Right renal pelvis (tissue), 4 donors: Measurements from ENCODE around the gene ADAM15. TPM values are rescaled to one million over a fixed set of nuclear protein-coding genes. Genes with fewer than 3 reads are reported as not detected.

Experiments
- DNase-seq, 4 donors: peaks; one replicate each; pipeline ENCODE4 v3.0.0-alpha.2; 2013; ENCODE audit warnings: low read depth in 4 of 4, low spot score in 3 of 4, missing footprints in 1 of 4
- polyA plus RNA-seq, 4 donors: library from polyadenylated mRNA; unstranded; fragments of 120-200 nt; gene quantifications; one replicate each; pipeline ENCODE4 v1.2.1, GENCODE V29; 2013; ENCODE audit not compliant: insufficient read length in 4 of 4

ADAM15 gene
- 10 to 100 TPM; 42.9 to 63.4 (median 44.4) TPM for polyA plus RNA-seq

DNA sequence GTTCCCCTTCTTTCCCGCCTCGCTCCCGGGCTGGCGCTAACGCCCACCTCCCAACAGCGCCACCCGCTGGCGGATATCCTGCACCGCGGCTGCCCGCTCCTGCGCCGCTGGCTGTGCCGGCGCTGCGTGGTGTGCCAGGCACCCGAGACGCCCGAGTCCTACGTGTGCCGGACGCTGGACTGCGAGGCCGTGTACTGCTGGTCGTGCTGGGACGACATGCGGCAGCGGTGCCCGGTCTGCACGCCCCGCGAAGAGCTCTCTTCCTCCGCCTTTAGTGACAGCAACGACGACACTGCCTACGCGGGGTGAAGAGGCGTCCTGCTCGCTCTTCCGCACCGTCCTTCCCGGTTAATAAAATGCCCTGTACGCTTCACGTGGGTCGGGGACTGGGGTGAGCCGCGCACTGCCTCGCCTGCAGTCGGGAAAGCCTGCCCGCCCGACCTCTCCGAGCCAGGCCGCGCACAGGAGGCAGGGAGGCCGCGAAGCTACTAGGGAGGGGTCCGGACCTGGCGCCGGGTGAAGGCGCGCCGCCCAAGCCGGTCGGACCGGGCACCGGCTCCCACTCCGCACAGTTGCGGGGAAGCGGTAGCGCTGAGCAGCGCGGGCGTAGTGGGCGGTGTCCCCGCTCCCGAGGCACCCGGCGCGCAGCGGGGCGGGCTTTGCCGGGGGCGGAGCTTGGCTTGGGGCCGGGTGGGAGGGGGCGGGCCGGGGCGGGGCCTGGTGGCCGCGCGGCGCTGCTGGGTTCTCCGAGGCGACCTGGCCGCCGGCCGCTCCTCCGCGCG is at the start of gene ADAM15:
ADAM15 (plus strand) TSS at position 757 of the 782 bp plus-strand sequence. CDS start 71 bp downstream, outside the sequence.
- DNase-seq: peak in 1 of 4 donors; percentile 54

DNA sequence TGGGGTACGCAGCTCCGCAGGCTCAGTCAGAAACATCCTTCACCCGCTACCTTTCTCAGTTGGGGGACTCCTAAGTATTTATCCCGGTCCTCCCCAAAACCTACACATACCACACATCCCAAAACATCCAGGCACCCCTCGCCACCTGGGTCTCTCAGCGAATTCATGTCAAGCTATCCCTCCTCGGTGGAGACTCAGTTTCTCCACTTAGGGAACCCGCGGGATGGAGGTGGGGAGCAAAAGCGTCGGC is 49.8 kb upstream of the ADAM15 start:
- no peak for DNase-seq

DNA sequence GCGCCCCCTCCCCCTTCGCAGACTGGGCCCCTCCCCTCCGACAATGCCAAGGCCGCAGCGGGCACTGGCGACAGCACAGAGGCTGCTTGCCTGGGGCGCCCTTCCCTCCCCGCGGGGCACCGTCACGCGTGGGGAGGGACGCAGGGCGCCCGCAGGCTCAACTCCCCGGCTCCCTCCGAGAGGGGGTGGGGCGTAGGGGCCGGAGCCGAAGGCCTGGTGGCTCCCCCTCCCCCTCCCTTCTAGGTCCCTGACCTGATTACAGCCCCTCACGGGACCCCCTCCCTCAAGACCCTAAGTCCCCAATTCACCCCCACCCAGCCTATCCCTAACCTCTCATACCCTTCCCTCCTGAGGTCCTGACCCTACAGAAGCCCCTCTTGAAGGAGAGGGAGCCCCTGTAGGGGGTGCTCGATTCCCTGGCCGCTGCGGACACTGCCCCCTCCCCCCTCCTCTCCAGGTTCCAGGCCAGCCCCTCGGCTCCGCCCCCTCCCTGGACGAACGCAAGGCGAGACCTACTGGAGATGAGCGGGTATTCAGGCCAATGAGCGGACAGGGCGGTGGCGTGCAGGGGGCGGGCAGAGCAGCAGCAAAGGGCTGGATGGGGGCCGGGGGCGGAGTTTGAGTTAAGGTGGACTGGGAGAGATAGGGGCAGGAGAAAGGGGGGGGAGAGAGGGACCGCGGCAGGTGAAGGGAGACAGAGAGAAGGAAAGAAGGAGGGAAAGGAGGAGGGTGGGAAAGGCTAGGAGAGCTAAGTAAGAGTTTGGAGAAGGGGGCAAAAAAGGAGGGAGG is 49.2 kb upstream of the ADAM15 start:
- DNase-seq: peak; percentile 97 to 99 (median 98)

DNA sequence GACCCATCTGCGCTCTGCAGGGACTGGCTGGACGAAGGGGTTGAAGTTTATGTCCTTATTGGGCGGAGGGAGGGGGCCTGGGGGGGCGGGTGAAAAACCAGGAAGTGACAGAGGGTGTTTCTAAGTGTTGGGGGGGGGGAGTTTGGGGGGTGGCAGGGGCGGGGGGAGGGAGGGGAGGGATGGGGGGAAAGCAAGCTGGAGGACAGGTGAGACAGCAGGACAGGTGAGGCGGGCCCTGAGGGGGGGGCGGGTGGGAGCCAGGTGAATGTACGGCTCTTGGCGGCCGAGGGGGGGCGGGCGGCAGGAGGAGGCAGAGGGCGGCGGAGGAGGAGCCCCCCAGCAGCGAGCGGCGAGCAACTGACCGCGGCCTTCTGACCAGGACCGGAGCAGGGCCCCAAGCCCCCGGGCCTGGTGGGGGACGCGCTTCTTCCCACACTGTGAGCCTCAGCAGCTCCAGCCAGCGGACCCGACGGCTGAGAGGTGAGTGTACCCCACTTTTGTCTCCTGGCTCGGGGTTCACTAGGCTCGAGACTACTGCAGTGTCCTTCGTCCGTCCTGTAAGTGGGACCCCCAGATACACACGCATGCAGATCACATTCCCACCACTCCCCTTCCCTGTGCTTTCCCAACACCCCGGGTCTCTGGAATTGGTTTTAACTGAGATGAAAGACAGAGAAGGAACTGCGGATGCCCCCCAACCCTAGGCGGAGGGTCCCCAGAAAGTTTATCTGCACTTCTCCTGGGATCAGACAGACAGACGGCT is 48.5 kb upstream of the ADAM15 start, which contains the start of gene ZBTB7B:
ZBTB7B (plus strand) TSS at position 339 of the 763 bp plus-strand sequence. CDS start 11,859 bp downstream, outside the sequence.
- DNase-seq: no peak

- DNase-seq: no peak
These were observed 47.8 kb upstream of the ADAM15 start for GRCh38 chr1:155003227-155003765.

DNA sequence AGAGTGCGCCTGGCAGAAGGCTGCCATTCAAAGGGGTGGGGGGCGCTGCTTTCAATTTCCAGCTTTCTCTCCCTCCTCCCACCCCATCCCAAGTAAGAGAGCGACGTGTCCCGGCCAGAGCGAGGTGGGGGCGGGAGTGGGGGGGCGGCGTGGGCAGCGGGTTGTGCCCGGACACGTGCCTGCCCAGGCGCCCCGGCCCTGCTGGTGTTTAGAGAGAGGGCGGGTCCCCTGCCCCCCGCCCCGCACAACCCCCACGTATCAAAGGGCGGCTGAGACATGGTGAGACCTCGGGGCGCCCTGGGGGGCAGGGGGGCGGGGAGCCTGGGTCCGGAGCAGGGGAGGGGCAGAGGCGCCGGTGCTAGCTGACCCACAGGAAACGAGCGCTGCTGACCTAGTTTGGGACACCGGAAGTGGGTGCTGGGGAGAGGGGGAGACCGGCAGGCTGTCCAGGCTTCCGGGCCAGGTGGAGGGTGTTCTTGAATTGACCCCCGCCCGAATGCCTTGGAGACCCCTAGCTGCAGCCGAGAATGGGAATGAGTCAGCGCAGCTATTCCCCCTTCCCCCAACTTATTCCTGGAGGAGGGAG is 47.3 kb upstream of the ADAM15 start:
- no peak for DNase-seq

GRCh38 chr1:155004352-155005075 is 46.6 kb upstream of the ADAM15 start:
- no peak for DNase-seq

DNA sequence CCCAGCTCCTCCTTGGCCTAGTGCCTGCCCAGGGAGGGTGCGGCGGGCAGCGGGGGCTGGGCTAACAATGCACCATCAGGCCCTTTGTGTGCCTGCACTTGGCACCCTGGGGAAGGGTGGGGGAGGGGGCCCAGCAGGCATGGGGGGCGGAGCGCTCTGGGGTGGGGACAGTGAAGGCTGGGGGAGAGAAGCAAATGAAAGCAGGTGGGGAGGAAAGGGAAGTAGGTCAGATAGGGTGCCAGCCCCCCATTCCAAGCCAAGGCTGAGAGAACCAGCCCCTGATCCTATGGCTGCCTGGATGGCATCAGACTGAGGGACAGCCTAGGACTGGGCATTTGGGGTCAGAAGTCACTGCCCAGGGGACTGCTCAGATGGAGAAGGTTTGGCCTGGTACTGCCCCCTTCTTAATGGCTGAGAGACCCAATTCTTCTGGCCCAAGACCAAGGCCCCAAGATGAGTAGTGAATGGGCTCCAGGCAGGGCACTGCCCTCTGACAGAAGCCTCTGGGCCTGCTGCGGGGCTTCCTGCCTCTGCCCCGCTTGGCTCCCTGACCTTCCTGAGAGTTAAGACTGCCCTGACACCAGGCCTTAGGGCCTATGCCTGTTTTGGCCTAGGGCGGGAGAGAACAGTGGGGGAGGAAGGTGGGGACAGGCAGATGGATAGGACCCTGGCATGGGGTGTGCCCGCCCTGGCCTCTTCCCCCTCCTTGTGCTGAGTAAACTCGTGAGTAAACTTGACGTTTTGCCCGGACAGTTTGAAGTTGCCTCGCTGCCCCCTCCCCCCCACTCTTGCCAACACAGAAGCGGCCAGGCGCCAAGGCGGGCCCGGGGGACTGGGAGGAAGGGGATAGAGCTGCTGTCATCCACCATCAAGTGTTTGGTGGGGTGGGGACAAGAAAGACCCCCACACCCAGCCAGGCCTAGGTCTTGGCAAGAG is 45.8 kb upstream of the ADAM15 start:
- no peak for DNase-seq

DNA sequence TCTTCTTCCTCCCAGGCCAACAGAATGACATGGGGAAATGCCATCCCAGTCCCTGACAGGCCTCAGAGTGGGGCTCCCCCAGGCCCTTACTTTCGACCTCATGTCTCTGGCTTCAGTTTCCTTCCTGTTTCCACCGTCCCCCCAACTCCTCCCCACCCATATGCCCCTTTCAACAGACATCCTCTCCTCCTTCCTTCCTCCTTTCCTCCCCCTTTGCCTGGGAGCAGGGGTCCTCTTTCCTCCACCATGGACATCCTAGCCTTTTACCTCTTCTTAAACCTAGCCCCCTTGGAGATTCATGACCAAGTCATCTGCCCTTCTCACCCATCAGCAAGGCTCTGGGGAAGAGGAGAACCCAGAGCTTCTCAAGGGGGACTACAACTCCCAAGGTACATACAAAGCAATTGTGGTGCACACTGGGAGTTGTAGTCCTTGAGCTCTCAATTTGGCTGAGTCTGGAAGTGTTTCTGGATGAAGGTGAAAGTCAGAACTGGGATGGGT is 44.5 kb upstream of the ADAM15 start:
- DNase-seq: no peak

GRCh38 chr1:155007251-155007828 is 43.8 kb upstream of the ADAM15 start:
- no peak for DNase-seq

DNA sequence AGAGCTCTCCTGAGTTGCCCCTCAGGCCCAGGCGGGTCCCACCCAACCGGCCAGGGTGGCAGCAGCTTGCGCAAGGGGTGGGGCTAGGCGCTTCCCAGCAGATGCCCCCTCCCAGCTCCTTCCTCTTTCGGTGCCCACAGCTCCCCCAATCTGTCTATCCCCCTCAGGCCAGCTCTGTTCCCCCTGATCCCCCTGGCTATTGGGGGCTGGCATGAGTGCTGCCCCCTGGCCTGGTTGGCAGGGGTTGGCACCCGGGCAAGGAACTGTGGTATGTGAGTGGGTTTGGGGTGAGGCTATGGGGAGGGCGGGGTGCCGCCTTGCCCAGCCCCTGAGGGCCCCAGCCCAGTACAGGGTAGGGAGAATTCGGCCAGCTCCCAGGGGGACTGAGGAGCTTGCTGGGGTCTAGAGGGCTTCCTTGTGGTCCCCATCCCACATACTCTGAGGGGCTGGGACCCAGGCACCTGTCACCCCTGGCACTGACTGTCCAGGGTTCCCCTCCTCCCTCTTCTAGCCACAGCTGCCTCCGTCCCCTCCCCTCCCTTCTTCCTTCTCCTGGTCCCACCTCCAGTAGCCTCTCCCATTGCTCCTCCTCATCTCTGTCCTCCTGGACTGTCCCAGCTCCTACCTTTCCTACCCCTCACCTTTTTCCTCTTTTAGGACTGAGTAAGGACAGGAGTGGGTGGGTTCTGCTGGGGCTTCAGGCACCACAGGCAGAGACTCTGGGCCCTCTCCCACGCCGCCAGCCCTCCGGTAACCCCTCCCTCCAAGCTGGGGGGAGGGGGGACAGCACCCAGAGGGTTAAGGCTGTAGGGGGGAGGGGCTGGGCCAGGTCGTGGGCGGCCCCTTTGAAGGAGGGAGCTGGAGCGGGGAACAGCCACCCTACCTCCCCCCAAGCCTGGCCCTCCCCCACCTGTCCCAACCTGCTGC is 42.8 kb upstream of the ADAM15 start:
- no peak for DNase-seq

- no peak for DNase-seq
These were observed 41.9 kb upstream of the ADAM15 start for GRCh38 chr1:155009221-155009711.

- DNase-seq: no peak
These were observed 41.4 kb upstream of the ADAM15 start for GRCh38 chr1:155009742-155010141.

DNA sequence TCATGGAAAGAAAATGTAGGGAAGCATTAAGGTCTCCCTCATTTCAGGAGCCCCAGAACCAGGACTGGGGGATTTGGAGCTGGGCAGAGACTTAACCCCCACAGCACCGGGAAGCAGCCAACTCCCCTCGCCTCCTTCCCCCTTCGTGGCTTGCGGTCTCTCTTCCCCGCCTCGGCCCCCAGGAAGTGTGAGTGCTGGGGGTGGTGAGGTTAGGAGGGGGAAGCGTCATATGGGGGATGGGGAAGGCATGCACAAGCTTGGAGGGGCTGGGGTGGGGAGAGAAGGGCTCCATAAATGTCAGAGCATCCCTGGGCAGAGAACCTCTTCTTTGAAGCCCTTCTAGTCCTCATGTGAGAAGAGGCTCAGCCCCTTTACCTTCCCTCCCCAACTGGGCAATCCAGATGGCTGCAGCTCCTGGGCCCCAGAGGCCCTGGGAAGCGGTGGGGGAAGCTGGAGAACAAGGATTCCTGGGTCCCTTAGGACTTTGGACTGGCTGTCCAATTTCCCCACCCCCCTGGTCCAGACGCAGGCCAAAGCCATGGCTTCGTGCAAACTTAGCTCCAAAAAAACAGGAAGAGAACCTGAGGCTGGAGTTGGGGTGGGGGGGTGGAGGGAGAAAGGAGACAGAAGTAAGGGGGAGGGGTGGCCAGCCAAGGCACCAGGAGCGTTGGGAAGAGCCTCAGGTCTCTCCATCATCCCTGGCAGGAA is 40.8 kb upstream of the ADAM15 start:
- no peak for DNase-seq

DNA sequence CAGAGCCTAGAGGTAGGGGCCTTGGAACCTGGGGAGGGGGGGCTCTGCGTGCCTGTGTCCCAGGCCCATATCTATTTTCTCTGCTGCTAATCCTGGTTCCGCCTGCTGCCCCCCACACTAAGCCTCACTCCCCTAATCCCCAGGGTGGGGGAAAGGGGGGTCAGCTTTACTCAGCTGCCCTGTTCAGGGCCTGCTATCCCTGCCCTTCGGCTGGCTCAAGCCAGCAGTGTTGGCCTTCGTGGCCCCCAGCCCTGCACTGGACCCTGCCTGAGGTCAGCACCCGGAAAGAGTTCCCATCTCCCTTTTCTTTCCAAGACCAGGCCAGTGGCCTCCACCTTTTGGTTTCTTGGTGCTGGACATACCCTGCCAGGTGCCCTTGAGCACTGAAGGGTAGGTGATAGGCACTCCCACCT is 40.1 kb upstream of the ADAM15 start:
- no peak for DNase-seq

- no peak for DNase-seq
These were observed 39.6 kb upstream of the ADAM15 start for GRCh38 chr1:155011437-155012025.
